Prostate gland (tissue), 2 donors: ENCODE data around the gene ALKBH7.

ENCODE experiments used
- CTCF ChIP-seq, 4 experiments: fragments of 200-600 bp in 2 of 4; fragments of 450-650 bp in 2 of 4; sonication (generic) in 2 of 4; IDR thresholded peaks; 1 replicate in 3 of 4; 2 replicates in 1 of 4; pipeline ENCODE4 v1.5.1; 2016 to 2019; ENCODE audit warnings: antibody characterized with exemption in 4 of 4, mild to moderate bottlenecking in 2 of 4, moderate library complexity in 2 of 4
- POLR2A ChIP-seq: fragments of 450-650 bp; IDR thresholded peaks from one replicate; pipeline ENCODE4 v1.6.1; 2016; ENCODE audit warnings: antibody characterized with exemption, mild to moderate bottlenecking

GRCh38 chr19:6383188-6383587, 10.6 kb downstream of the ALKBH7 start:
- no peak for TF ChIP-seq CTCF (IDR thresholded peaks at IDR 0.05)
- no peak for TF ChIP-seq POLR2A
